ENCODE results near the gene ADGRL2. TPM values are rescaled to one million over a fixed set of nuclear protein-coding genes. Genes with fewer than 3 reads are reported as not detected.

ADGRL2 gene
- total RNA-seq, 1 experiment from 2014 or later, result 0.51 TPM

- Histone ChIP-seq H3K27ac (ENCODE audit: low read length) (no peak overlapping the region), H3K9me3 (ENCODE audit: low read length) (no peaks in the 10 kb centered on the region), H3F3A (ENCODE audit: low read length, unreplicated experiment) (no peaks in the 10 kb centered on the region), H3K4me2 (ENCODE audit: low read length) (no peak overlapping the region), H3K79me2 (ENCODE audit: low read length) (no peaks in the 10 kb centered on the region), H3K36me3 (ENCODE audit: low read depth, low read length) (no peaks in the 10 kb centered on the region), H2AFZ (ENCODE audit: low read length) (no peak overlapping the region), H3K27me3 (ENCODE audit: low read length) (peaks cover 79% of the 10 kb centered on the region), H3K4me3 (ENCODE audit: low read length) (no peak overlapping the region), H3K4me1 (ENCODE audit: insufficient read depth, low read length) (no peaks in the 10 kb centered on the region), H3K9me2 (replicated peaks; ENCODE audit: low read length) (no peaks in the 10 kb centered on the region), H3K9ac (ENCODE audit: low read length) (no peak overlapping the region), H4K20me1 (ENCODE audit: low read length) (no peaks in the 10 kb centered on the region)
- ChIA-PET CTCF (no interaction called here), POLR2A (ENCODE audit: unreplicated experiment) (no interaction called here)
- intact Hi-C loops (cut with micrococcal nuclease), result no loop called here
- TF ChIP-seq EZH2 (IDR thresholded peaks at IDR 0.05; ENCODE audit: low read length, unreplicated experiment), result no peak
- no peak for TF ChIP-seq CTCF (conservative IDR thresholded peaks at IDR 0.05; ENCODE audit: low read depth, low read length)
- no peak for TF ChIP-seq EZH2phosphoT487 (IDR thresholded peaks at IDR 0.05; ENCODE audit: borderline replicate concordance, low read length)
- no peak for DNase-seq
- ATAC-seq, result no peak
- no TSS peak for BruUV-seq (replicated peaks)
Measured at GRCh38 chr1:81844477-81844876, 43.7 kb downstream of the ADGRL2 start.

- Histone ChIP-seq H3K27ac (ENCODE audit: low read length) (no peak overlapping the region), H3K4me1 (ENCODE audit: insufficient read depth, low read length) (no peaks in the 10 kb centered on the region), H4K20me1 (ENCODE audit: low read length) (no peaks in the 10 kb centered on the region), H3F3A (ENCODE audit: low read length, unreplicated experiment) (no peaks in the 10 kb centered on the region), H3K9me3 (ENCODE audit: low read length) (no peaks in the 10 kb centered on the region), H2AFZ (ENCODE audit: low read length) (no peak overlapping the region), H3K27me3 (ENCODE audit: low read length) (peaks cover 78% of the 10 kb centered on the region), H3K36me3 (ENCODE audit: low read depth, low read length) (no peaks in the 10 kb centered on the region), H3K9me2 (replicated peaks; ENCODE audit: low read length) (no peaks in the 10 kb centered on the region), H3K4me2 (ENCODE audit: low read length) (no peak overlapping the region), H3K79me2 (ENCODE audit: low read length) (no peaks in the 10 kb centered on the region), H3K9ac (ENCODE audit: low read length) (no peak overlapping the region), H3K4me3 (ENCODE audit: low read length) (no peak overlapping the region)
- ATAC-seq, result no peak
- POLR2A ChIA-PET (ENCODE audit: unreplicated experiment), result no interaction called here
- intact Hi-C loops (cut with micrococcal nuclease), result no loop called here
- no TSS peak for BruUV-seq (replicated peaks)
- CTCF ChIA-PET, result no interaction called here
- TF ChIP-seq EZH2 (IDR thresholded peaks at IDR 0.05; ENCODE audit: low read length, unreplicated experiment) (no peak), EZH2phosphoT487 (IDR thresholded peaks at IDR 0.05; ENCODE audit: borderline replicate concordance, low read length) (no peak), CTCF (conservative IDR thresholded peaks at IDR 0.05; ENCODE audit: low read depth, low read length) (no peak)
- DNase-seq, result no peak
Measured at GRCh38 chr1:81846630-81847029, 45.9 kb downstream of the ADGRL2 start.

GRCh38 chr1:81847063-81847462, 46.3 kb downstream of the ADGRL2 start:
- H3K27me3 ChIP-seq (ENCODE audit: low read length), result peaks cover 76% of the 10 kb centered on the region
- H3K9me3 ChIP-seq (ENCODE audit: low read length), result no peaks in the 10 kb centered on the region
- H3K79me2 ChIP-seq (ENCODE audit: low read length), result no peaks in the 10 kb centered on the region
- ChIA-PET CTCF (no interaction called here), POLR2A (ENCODE audit: unreplicated experiment) (no interaction called here)
- H3K27ac ChIP-seq (ENCODE audit: low read length), result no peak overlapping the region
- no peaks in the 10 kb centered on the region for H4K20me1 ChIP-seq (ENCODE audit: low read length)
- no peaks in the 10 kb centered on the region for H3F3A ChIP-seq (ENCODE audit: low read length, unreplicated experiment)
- no peak overlapping the region for H3K4me3 ChIP-seq (ENCODE audit: low read length)
- H3K4me2 ChIP-seq (ENCODE audit: low read length), result no peak overlapping the region
- no peaks in the 10 kb centered on the region for H3K36me3 ChIP-seq (ENCODE audit: low read depth, low read length)
- no TSS peak for BruUV-seq (replicated peaks)
- no peak overlapping the region for H2AFZ ChIP-seq (ENCODE audit: low read length)
- no peaks in the 10 kb centered on the region for H3K4me1 ChIP-seq (ENCODE audit: insufficient read depth, low read length)
- intact Hi-C loops (cut with micrococcal nuclease), result no loop called here
- H3K9me2 ChIP-seq (replicated peaks; ENCODE audit: low read length), result no peaks in the 10 kb centered on the region
- no peak overlapping the region for H3K9ac ChIP-seq (ENCODE audit: low read length)
- DNase-seq (no peak), ATAC-seq (no peak)
- TF ChIP-seq CTCF (conservative IDR thresholded peaks at IDR 0.05; ENCODE audit: low read depth, low read length) (no peak), EZH2phosphoT487 (IDR thresholded peaks at IDR 0.05; ENCODE audit: borderline replicate concordance, low read length) (no peak), EZH2 (IDR thresholded peaks at IDR 0.05; ENCODE audit: low read length, unreplicated experiment) (no peak)

Data from PC-3 (cell line).